HepG2 (cell line): ENCODE results near the gene EDNRA. TPM values are rescaled to one million over a fixed set of nuclear protein-coding genes. Genes with fewer than 3 reads are reported as not detected.

Source experiments
- ATAC-seq: fragments of 200-7000 bp; cut with Tn5 transposase; 3 replicates; pipeline ENCODE4 v1.9.1; 2020; ENCODE audit warnings: mild to moderate bottlenecking, moderate library complexity
- BruUV-seq: library from RNA; stranded (reverse); fragments of 400-500 nt; replicated peaks from 2 replicates; lab custom pipeline; 2021; lab: Mats Ljungman, UMichigan
- CTCF ChIA-PET: fragments of 300-600 bp; formaldehyde crosslinking; extraction: SDS; loops from one replicate; lab custom pipeline; 2021; ENCODE audit warnings: low total read pairs, inconsistent platforms, low intra/inter-chr PET ratio; lab: Yijun Ruan, JAX
- POLR2A ChIA-PET: fragments of 350-600 bp; sonication (Branson Sonifier 250); formaldehyde crosslinking; loops from one replicate; lab custom pipeline; 2020; ENCODE audit warnings: antibody characterized with exemption, inconsistent platforms; lab: Yijun Ruan, JAX
- DNase-seq: peaks from one replicate; pipeline ENCODE4 v3.0.0-alpha.2; 2015; ENCODE audit warnings: low spot score
- FAIRE-seq: peaks from 3 replicates; lab custom pipeline; 2011; peaks lifted over from hg19 to GRCh38; lab: Jason Lieb, UNC
- H2AFZ ChIP-seq: one replicate; pipeline ENCODE4 v1.6.1; 2011; ENCODE audit warnings: low read length, inconsistent platforms
- H3K27ac ChIP-seq: fragments of 300-600 bp; 3 replicates; pipeline ENCODE4 v1.8.0; 2011; ENCODE audit warnings: mixed run types, mild to moderate bottlenecking, mixed read lengths, low read length, inconsistent platforms; ENCODE audit not compliant: insufficient read depth; ENCODE audit errors: extremely low read length
- H3K27me3 ChIP-seq, 2 experiments: fragments of 200-600 bp in 1 of 2; 2 replicates in 1 of 2; 3 replicates in 1 of 2; pipeline versions ENCODE4 v1.6.0 to v1.8.0; 2011; ENCODE audit warnings: low read length in 2 of 2, mild to moderate bottlenecking in 2 of 2, moderate library complexity in 2 of 2, inconsistent platforms in 1 of 2; ENCODE audit not compliant: insufficient read depth in 2 of 2, control insufficient read depth in 1 of 2
- H3K36me3 ChIP-seq, 2 experiments: fragments of 200-600 bp in 1 of 2; replicated peaks in 1 of 2; 2 replicates in 1 of 2; 3 replicates in 1 of 2; pipeline versions ENCODE4 v1.5.1 to v1.8.0; 2011; ENCODE audit warnings: low read length in 2 of 2, inconsistent platforms in 1 of 2; ENCODE audit not compliant: insufficient read depth in 2 of 2, control insufficient read depth in 1 of 2
- H3K4me1 ChIP-seq: 2 replicates; pipeline ENCODE4 v1.5.1; 2012; ENCODE audit warnings: low read length, inconsistent platforms; ENCODE audit not compliant: insufficient read depth
- H3K4me2 ChIP-seq: 2 replicates; pipeline ENCODE4 v1.6.0; 2011; ENCODE audit warnings: low read depth, low read length, inconsistent platforms
- H3K4me3 ChIP-seq, 3 experiments: fragments of 200-600 bp in 1 of 3; sonication (generic), shearing (Covaris generic) in 1 of 3; replicated peaks in 1 of 3; 2 replicates each; pipeline ENCODE4 v1.5.1; 2011 to 2016; ENCODE audit warnings: low read length in 3 of 3, inconsistent platforms in 2 of 3, low read depth in 2 of 3, mild to moderate bottlenecking in 2 of 3, control low read depth in 1 of 3, mixed read lengths in 1 of 3; ENCODE audit not compliant: insufficient read depth in 1 of 3
- H3K79me2 ChIP-seq: one replicate; pipeline ENCODE4 v1.6.1; 2011; ENCODE audit warnings: low read length, inconsistent platforms; ENCODE audit not compliant: insufficient read depth
- H3K9ac ChIP-seq: 2 replicates; pipeline ENCODE4 v1.6.0; 2011; ENCODE audit warnings: mild to moderate bottlenecking, low read depth, low read length, inconsistent platforms; ENCODE audit not compliant: insufficient read depth
- H3K9me3 ChIP-seq: 2 replicates; pipeline ENCODE4 v1.5.1; 2012; ENCODE audit warnings: mild to moderate bottlenecking, low read length
- H4K20me1 ChIP-seq: 2 replicates; pipeline ENCODE4 v1.6.0; 2011; ENCODE audit warnings: inconsistent platforms, mild to moderate bottlenecking, low read length, moderate library complexity; ENCODE audit not compliant: insufficient read depth
- ATAD3A ChIP-seq: sonication (generic); formaldehyde crosslinking; IDR thresholded peaks from 2 replicates; pipeline ENCODE4 v1.4.0; 2020; ENCODE audit warnings: missing genetic modification reagents
- BRD4 ChIP-seq: sonication (generic); formaldehyde crosslinking; IDR thresholded peaks from 2 replicates; pipeline ENCODE4 v1.4.0; 2020; ENCODE audit warnings: missing genetic modification reagents
- EED ChIP-seq: sonication (generic); formaldehyde crosslinking; IDR thresholded peaks from 2 replicates; pipeline ENCODE4 v1.5.0; 2020; ENCODE audit warnings: mild to moderate bottlenecking, missing genetic modification reagents
- IRX3 ChIP-seq: sonication (generic); formaldehyde crosslinking; IDR thresholded peaks from 2 replicates; pipeline ENCODE4 v1.8.1; 2023; ENCODE audit warnings: mild to moderate bottlenecking, low read depth, missing genetic modification reagents, borderline replicate concordance
- MYC ChIP-seq: sonication (generic); formaldehyde crosslinking; IDR thresholded peaks from 2 replicates; pipeline ENCODE4 v1.9.0; 2021; ENCODE audit warnings: missing genetic modification reagents, borderline replicate concordance
- NPAS2 ChIP-seq: sonication (generic); formaldehyde crosslinking; IDR thresholded peaks from 2 replicates; pipeline ENCODE4 v1.8.0; 2022; ENCODE audit warnings: mild to moderate bottlenecking, missing genetic modification reagents, borderline replicate concordance
- RNF2 ChIP-seq: fragments of 450-650 bp; conservative IDR thresholded peaks from 2 replicates; pipeline ENCODE4 v1.6.1; 2016; ENCODE audit warnings: low read depth
- TARDBP ChIP-seq: sonication (generic); formaldehyde crosslinking; IDR thresholded peaks from 2 replicates; pipeline ENCODE4 v1.8.0; 2022; ENCODE audit warnings: mild to moderate bottlenecking, missing genetic modification reagents
- ZBTB14 ChIP-seq: sonication (generic); formaldehyde crosslinking; IDR thresholded peaks from 2 replicates; pipeline ENCODE4 v1.4.0; 2020; ENCODE audit warnings: missing genetic modification reagents
- ZKSCAN5 ChIP-seq: sonication (generic); formaldehyde crosslinking; IDR thresholded peaks from 2 replicates; pipeline ENCODE4 v1.5.1; 2020; ENCODE audit warnings: mild to moderate bottlenecking, missing genetic modification reagents
- ZNF12 ChIP-seq: sonication (generic); formaldehyde crosslinking; IDR thresholded peaks from 2 replicates; pipeline ENCODE4 v1.5.0; 2020; ENCODE audit warnings: missing genetic modification reagents
- ZNF382 ChIP-seq: sonication (generic); formaldehyde crosslinking; IDR thresholded peaks from 2 replicates; pipeline ENCODE4 v1.5.0; 2020; ENCODE audit warnings: missing genetic modification reagents, mild to moderate bottlenecking, borderline replicate concordance
- ZNF850 ChIP-seq: sonication (generic); formaldehyde crosslinking; conservative IDR thresholded peaks from 2 replicates; pipeline ENCODE4 v1.9.0; 2021; ENCODE audit warnings: mild to moderate bottlenecking, missing genetic modification reagents
- ZSCAN30 ChIP-seq: sonication (generic); formaldehyde crosslinking; IDR thresholded peaks from 2 replicates; pipeline ENCODE4 v1.5.0; 2020; ENCODE audit warnings: mild to moderate bottlenecking, missing genetic modification reagents
- WGBS: methylation state at CpG from one replicate; pipeline ENCODE4 v1.1.6; 2017; ENCODE audit warnings: low lambda C conversion rate; 5-methylcytosine and 5-hydroxymethylcytosine counted together
- in situ Hi-C: cut with HindIII; loops from 2 replicates; pipeline ENCODE4 v1.10.0; 2017; ENCODE audit warnings: low pct_unique_long_range_greater_than_20kb; ENCODE audit not compliant: extremely low pct_ligation_motif_present
- intact Hi-C: fragments of 100-400 bp; cut with micrococcal nuclease; formaldehyde crosslinking; loops from one replicate; pipeline ENCODE4 v1.10.0; 2022; ENCODE audit not compliant: unreplicated experiment
- polyA plus RNA-seq, 8 experiments: library from polyadenylated mRNA; depleted of rRNA in 3 of 8; stranded (reverse) in 7 of 8; unstranded in 1 of 8; fragments of >200 nt; fragmentation: Illumina TruSeq in 4 of 8; extraction: Trizol in 4 of 8; gene quantifications; 2 replicates each; pipeline versions ENCODE4 v1.2.1 to v1.2.3, GENCODE V29; 2011 to 2016; ENCODE audit warnings: low read depth in 4 of 8, missing spikeins in 1 of 8, mixed read lengths in 1 of 8; ENCODE audit not compliant: insufficient read depth in 1 of 8
- total RNA-seq, 5 experiments: library from RNA; depleted of rRNA; stranded (reverse); fragments of >200 nt; fragmentation: Illumina TruSeq; extraction: Trizol; gene quantifications; 2 replicates each; pipeline ENCODE4 v1.2.3, GENCODE V29; 2016; ENCODE audit warnings: low read depth in 1 of 5
- TF ChIP-seq, protein P1 (sequence below): fragments of 450-650 bp; IDR thresholded peaks from 2 replicates; pipeline ENCODE4 v1.6.1; 2016

The EDNRA gene
- total and polyA plus RNA-seq, 2 of the 13 experiments (the other 11 are each of a cell fraction or from before 2014, with no cell fraction given), result not detected

DNA sequence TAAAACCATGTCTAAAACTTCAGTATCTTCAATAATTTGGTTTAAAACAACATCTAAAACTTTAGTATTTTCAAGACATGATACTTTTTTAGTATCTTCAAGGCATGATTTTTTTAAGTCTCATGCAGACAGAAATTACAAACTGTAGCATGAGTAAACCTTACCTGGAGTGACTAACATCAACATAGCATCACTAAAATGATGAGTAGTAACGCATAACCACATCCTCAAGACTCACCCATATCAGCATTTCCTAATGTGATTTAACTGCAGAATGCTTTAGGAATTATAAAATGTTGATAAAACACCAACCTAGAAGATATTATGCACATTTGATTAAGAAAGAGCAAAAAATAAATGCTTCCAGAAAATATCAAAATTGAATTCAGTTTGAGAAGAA lies 19.7 kb upstream of the EDNRA start:
- intact Hi-C loops (no loop called here), in situ Hi-C loops (no loop called here)
- Histone ChIP-seq H3K4me1 (no peaks in the 10 kb centered on the region), H3K9me3 (no peaks in the 10 kb centered on the region), H3K27ac (no peak overlapping the region), H3K4me3 (no peak overlapping the region), H3K79me2 (no peaks in the 10 kb centered on the region), H3K36me3 (no peaks in the 10 kb centered on the region), H3K27me3 (no peaks in the 10 kb centered on the region; a peak in 1 of 5 replicates), H4K20me1 (no peaks in the 10 kb centered on the region), H3K4me2 (no peak overlapping the region), H2AFZ (no peak overlapping the region), H3K9ac (no peak overlapping the region)
- ATAC-seq (no peak), DNase-seq (no peak), FAIRE-seq (no peak)
- TF ChIP-seq ZSCAN30 (CRISPR knock-in tag), result no peak
- TF ChIP-seq IRX3 (CRISPR knock-in tag), result no peak
- TF ChIP-seq BRD4 (CRISPR knock-in tag), result no peak
- TF ChIP-seq EED, result no peak
- TF ChIP-seq TARDBP (CRISPR knock-in tag), result no peak
- TF ChIP-seq ZBTB14, result no peak
- TF ChIP-seq ZKSCAN5 (CRISPR knock-in tag), result no peak
- TF ChIP-seq MYC, result no peak
- no peak for TF ChIP-seq RNF2
- TF ChIP-seq ZNF382, result no peak
- no peak for TF ChIP-seq ATAD3A (CRISPR knock-in tag)
- no peak for TF ChIP-seq ZNF850 (CRISPR knock-in tag)
- TF ChIP-seq NPAS2, result no peak
- TF ChIP-seq ZNF12 (CRISPR knock-in tag), result no peak
- TF ChIP-seq, protein P1, sequence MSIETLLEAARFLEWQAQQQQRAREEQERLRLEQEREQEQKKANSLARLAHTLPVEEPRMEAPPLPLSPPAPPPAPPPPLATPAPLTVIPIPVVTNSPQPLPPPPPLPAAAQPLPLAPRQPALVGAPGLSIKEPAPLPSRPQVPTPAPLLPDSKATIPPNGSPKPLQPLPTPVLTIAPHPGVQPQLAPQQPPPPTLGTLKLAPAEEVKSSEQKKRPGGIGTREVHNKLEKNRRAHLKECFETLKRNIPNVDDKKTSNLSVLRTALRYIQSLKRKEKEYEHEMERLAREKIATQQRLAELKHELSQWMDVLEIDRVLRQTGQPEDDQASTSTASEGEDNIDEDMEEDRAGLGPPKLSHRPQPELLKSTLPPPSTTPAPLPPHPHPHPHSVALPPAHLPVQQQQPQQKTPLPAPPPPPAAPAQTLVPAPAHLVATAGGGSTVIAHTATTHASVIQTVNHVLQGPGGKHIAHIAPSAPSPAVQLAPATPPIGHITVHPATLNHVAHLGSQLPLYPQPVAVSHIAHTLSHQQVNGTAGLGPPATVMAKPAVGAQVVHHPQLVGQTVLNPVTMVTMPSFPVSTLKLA, result no peak
- 3% methylated on average over 1 of the region's 1 CpG for WGBS
- BruUV-seq, result no TSS peak
- ChIA-PET POLR2A (no interaction called here), CTCF (no interaction called here)
